ENCODE results near the gene SPATA12.
A peak's percentile ranks its signal among the peaks of the same experiment; 100 is the strongest.

The SPATA12 gene

GRCh38 chr3:57052662-57053061 lies 7.8 kb upstream of the SPATA12 start:
- no peak for DNase-seq (ENCODE audit: low read depth in 3 of 3, low spot score in 1 of 3)

- DNase-seq (ENCODE audit: low read depth in 3 of 3, low spot score in 1 of 3), result no peak
These were observed 7.3 kb upstream of the SPATA12 start for GRCh38 chr3:57053122-57053521.

GRCh38 chr3:57057351-57057750 lies 3.1 kb upstream of the SPATA12 start:
- no peak for DNase-seq (ENCODE audit: low read depth in 3 of 3, low spot score in 1 of 3)

GRCh38 chr3:57059411-57059810 lies 1.1 kb upstream of the SPATA12 start:
- no peak for DNase-seq (ENCODE audit: low read depth in 3 of 3, low spot score in 1 of 3)

- no peak for DNase-seq (ENCODE audit: low read depth in 3 of 3, low spot score in 1 of 3)
These were observed 1.1 kb downstream of the SPATA12 start for GRCh38 chr3:57061556-57061955.

GRCh38 chr3:57062101-57062631 lies 1.7 kb downstream of the SPATA12 start:
- DNase-seq (ENCODE audit: low read depth in 3 of 3, low spot score in 1 of 3), result no peak

GRCh38 chr3:57063032-57063431 lies 2.6 kb downstream of the SPATA12 start:
- no peak for DNase-seq (ENCODE audit: low read depth in 3 of 3, low spot score in 1 of 3)

- no peak for DNase-seq (ENCODE audit: low read depth in 3 of 3, low spot score in 1 of 3)
These were observed 3.5 kb downstream of the SPATA12 start for GRCh38 chr3:57064001-57064400.

- DNase-seq (ENCODE audit: low read depth in 3 of 3, low spot score in 1 of 3), result no peak
These were observed 4.1 kb downstream of the SPATA12 start for GRCh38 chr3:57064572-57064971.

GRCh38 chr3:57065588-57065987 lies 5.1 kb downstream of the SPATA12 start:
- DNase-seq (ENCODE audit: low read depth in 3 of 3, low spot score in 1 of 3), result no peak

- no peak for DNase-seq (ENCODE audit: low read depth in 3 of 3, low spot score in 1 of 3)
These were observed 6.0 kb downstream of the SPATA12 start for GRCh38 chr3:57066471-57066870.

- no peak for DNase-seq (ENCODE audit: low read depth in 3 of 3, low spot score in 1 of 3)
These were observed 8.1 kb downstream of the SPATA12 start for GRCh38 chr3:57068437-57069089.

- DNase-seq (ENCODE audit: low read depth in 3 of 3, low spot score in 1 of 3), result no peak
These were observed 9.0 kb downstream of the SPATA12 start for GRCh38 chr3:57069503-57069902.

- DNase-seq (ENCODE audit: low read depth in 3 of 3, low spot score in 1 of 3), result no peak
These were observed 13.2 kb downstream of the SPATA12 start for GRCh38 chr3:57073628-57074027.

- DNase-seq (ENCODE audit: low read depth in 3 of 3, low spot score in 1 of 3), result no peak
These were observed 13.7 kb downstream of the SPATA12 start for GRCh38 chr3:57074135-57074534.

- DNase-seq (ENCODE audit: low read depth in 3 of 3, low spot score in 1 of 3), result no peak
These were observed 16.0 kb downstream of the SPATA12 start for GRCh38 chr3:57076422-57076951.

- DNase-seq (ENCODE audit: low read depth in 3 of 3, low spot score in 1 of 3), result no peak
These were observed 17.3 kb downstream of the SPATA12 start for GRCh38 chr3:57077630-57078343.

- peak in 1 of 3 donors; percentile 8 for DNase-seq (ENCODE audit: low read depth in 3 of 3, low spot score in 1 of 3)
These were observed 17.8 kb downstream of the SPATA12 start for GRCh38 chr3:57078344-57078634.

GRCh38 chr3:57078635-57079473 lies 18.4 kb downstream of the SPATA12 start:
- DNase-seq (ENCODE audit: low read depth in 3 of 3, low spot score in 1 of 3), result no peak

- no peak for DNase-seq (ENCODE audit: low read depth in 3 of 3, low spot score in 1 of 3)
These were observed 19.0 kb downstream of the SPATA12 start for GRCh38 chr3:57079474-57079831.

GRCh38 chr3:57080171-57080570 lies 19.7 kb downstream of the SPATA12 start:
- no peak for DNase-seq (ENCODE audit: low read depth in 3 of 3, low spot score in 1 of 3)

GRCh38 chr3:57081173-57081572 lies 20.7 kb downstream of the SPATA12 start:
- no peak for DNase-seq (ENCODE audit: low read depth in 3 of 3, low spot score in 1 of 3)

Measured in stimulated activated CD4-positive, alpha-beta T cell treated with anti-CD3 and anti-CD28 coated beads, TNF-alpha, amount 100 ng/mL, for 1 hour (primary cell).